Measurements from ENCODE around the gene NALCN. TPM values are rescaled to one million over a fixed set of nuclear protein-coding genes. Genes with fewer than 3 reads are reported as not detected.

Gene NALCN
- polyA plus RNA-seq, 3 donors: not detected

GRCh38 chr13:101013245-101013644, 403.1 kb downstream of the NALCN start:
- Histone ChIP-seq H3K4me2 (replicated peaks; ENCODE audit: extremely low read depth, low read length, poor library complexity, severe bottlenecking) (no peak overlapping the region), H3K27ac (ENCODE audit: low read depth in 1 of 2, low read length in 2 of 2) (no peak overlapping the region), H3K36me3 (replicated peaks in 1 of 2; ENCODE audit: control insufficient read depth in 1 of 2, insufficient read depth in 2 of 2, low read length in 2 of 2) (no peaks in the 10 kb centered on the region), H3K4me1 (ENCODE audit: control insufficient read depth in 1 of 2, insufficient read depth in 2 of 2, low read length in 2 of 2) (no peaks in the 10 kb centered on the region), H3K27me3 (ENCODE audit: control insufficient read depth in 2 of 2, insufficient read depth in 2 of 2, low read length in 2 of 2) (no peaks in the 10 kb centered on the region), H2AFZ (ENCODE audit: insufficient read depth, low read depth, low read length, poor library complexity, severe bottlenecking) (no peak overlapping the region), H3K9ac (ENCODE audit: insufficient read depth, low read length, poor library complexity, severe bottlenecking) (no peak overlapping the region), H3K4me3 (replicated peaks in 1 of 3; ENCODE audit: low read depth in 2 of 3, low read length in 3 of 3) (no peak overlapping the region), H3K9me3 (replicated peaks in 1 of 2; ENCODE audit: control insufficient read depth in 1 of 2, insufficient read depth in 1 of 2, low read length in 2 of 2) (no peaks in the 10 kb centered on the region), H3K79me2 (ENCODE audit: insufficient read depth, low read length) (no peaks in the 10 kb centered on the region), H4K20me1 (ENCODE audit: insufficient read depth, low read length) (no peaks in the 10 kb centered on the region)
- Mint-ChIP-seq H3K4me3 (no peak overlapping the region), H3K36me3 (no peaks in the 10 kb centered on the region), H3K27me3 (ENCODE audit: low read depth in 3 of 3) (peaks cover 0 to 3% (median 0%) of the 10 kb centered on the region in 3 donors), H3K27ac (no peak overlapping the region), H3K4me1 (no peaks in the 10 kb centered on the region), H3K9me3 (peaks cover 0 to 2% (median 0%) of the 10 kb centered on the region in 7 donors)
- intact Hi-C loops (cut with micrococcal nuclease): no loop called here
- DNase-seq: no peak
- 96% methylated on average over 3 of the region's 5 CpGs for WGBS (ENCODE audit: insufficient coverage)
- TF ChIP-seq, protein P1, sequence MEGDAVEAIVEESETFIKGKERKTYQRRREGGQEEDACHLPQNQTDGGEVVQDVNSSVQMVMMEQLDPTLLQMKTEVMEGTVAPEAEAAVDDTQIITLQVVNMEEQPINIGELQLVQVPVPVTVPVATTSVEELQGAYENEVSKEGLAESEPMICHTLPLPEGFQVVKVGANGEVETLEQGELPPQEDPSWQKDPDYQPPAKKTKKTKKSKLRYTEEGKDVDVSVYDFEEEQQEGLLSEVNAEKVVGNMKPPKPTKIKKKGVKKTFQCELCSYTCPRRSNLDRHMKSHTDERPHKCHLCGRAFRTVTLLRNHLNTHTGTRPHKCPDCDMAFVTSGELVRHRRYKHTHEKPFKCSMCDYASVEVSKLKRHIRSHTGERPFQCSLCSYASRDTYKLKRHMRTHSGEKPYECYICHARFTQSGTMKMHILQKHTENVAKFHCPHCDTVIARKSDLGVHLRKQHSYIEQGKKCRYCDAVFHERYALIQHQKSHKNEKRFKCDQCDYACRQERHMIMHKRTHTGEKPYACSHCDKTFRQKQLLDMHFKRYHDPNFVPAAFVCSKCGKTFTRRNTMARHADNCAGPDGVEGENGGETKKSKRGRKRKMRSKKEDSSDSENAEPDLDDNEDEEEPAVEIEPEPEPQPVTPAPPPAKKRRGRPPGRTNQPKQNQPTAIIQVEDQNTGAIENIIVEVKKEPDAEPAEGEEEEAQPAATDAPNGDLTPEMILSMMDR (IDR thresholded peaks at IDR 0.05): no peak

- Histone ChIP-seq H4K20me1 (ENCODE audit: insufficient read depth, low read length) (no peaks in the 10 kb centered on the region), H3K27me3 (ENCODE audit: control insufficient read depth in 2 of 2, insufficient read depth in 2 of 2, low read length in 2 of 2) (no peaks in the 10 kb centered on the region), H3K9ac (ENCODE audit: insufficient read depth, low read length, poor library complexity, severe bottlenecking) (no peak overlapping the region), H3K4me3 (replicated peaks in 1 of 3; ENCODE audit: low read depth in 2 of 3, low read length in 3 of 3) (no peak overlapping the region), H3K79me2 (ENCODE audit: insufficient read depth, low read length) (no peaks in the 10 kb centered on the region), H3K36me3 (replicated peaks in 1 of 2; ENCODE audit: control insufficient read depth in 1 of 2, insufficient read depth in 2 of 2, low read length in 2 of 2) (no peaks in the 10 kb centered on the region), H2AFZ (ENCODE audit: insufficient read depth, low read depth, low read length, poor library complexity, severe bottlenecking) (no peak overlapping the region), H3K4me1 (ENCODE audit: control insufficient read depth in 1 of 2, insufficient read depth in 2 of 2, low read length in 2 of 2) (no peaks in the 10 kb centered on the region), H3K27ac (ENCODE audit: low read depth in 1 of 2, low read length in 2 of 2) (no peak overlapping the region), H3K9me3 (replicated peaks in 1 of 2; ENCODE audit: control insufficient read depth in 1 of 2, insufficient read depth in 1 of 2, low read length in 2 of 2) (no peaks in the 10 kb centered on the region), H3K4me2 (replicated peaks; ENCODE audit: extremely low read depth, low read length, poor library complexity, severe bottlenecking) (no peak overlapping the region)
- intact Hi-C loops (cut with micrococcal nuclease): no loop called here
- Mint-ChIP-seq H3K36me3 (no peaks in the 10 kb centered on the region), H3K9me3 (peaks cover 0 to 2% (median 0%) of the 10 kb centered on the region in 7 donors), H3K27me3 (ENCODE audit: low read depth in 3 of 3) (peaks cover 0 to 2% (median 0%) of the 10 kb centered on the region in 3 donors), H3K27ac (no peak overlapping the region), H3K4me3 (no peak overlapping the region), H3K4me1 (no peaks in the 10 kb centered on the region)
- TF ChIP-seq, protein P1 (IDR thresholded peaks at IDR 0.05): no peak
- DNase-seq: no peak
- WGBS (ENCODE audit: insufficient coverage): no CpG with 5 or more reads among the region's 2 CpGs
Observed at GRCh38 chr13:101010100-101010499, 406.2 kb downstream of the NALCN start.

All from CD14-positive monocyte (primary cell).